VCaP (cell line): ENCODE data around the gene ITPKA.

Source experiments
- H3K27ac ChIP-seq: fragments of 450-650 bp; 2 replicates; pipeline ENCODE4 v1.5.1; 2017
- TF ChIP-seq, protein P1 (sequence below): fragments of 450-650 bp; conservative IDR thresholded peaks from 2 replicates; pipeline ENCODE4 v1.5.1; 2017; ENCODE audit warnings: mild to moderate bottlenecking, moderate library complexity

ITPKA gene

DNA sequence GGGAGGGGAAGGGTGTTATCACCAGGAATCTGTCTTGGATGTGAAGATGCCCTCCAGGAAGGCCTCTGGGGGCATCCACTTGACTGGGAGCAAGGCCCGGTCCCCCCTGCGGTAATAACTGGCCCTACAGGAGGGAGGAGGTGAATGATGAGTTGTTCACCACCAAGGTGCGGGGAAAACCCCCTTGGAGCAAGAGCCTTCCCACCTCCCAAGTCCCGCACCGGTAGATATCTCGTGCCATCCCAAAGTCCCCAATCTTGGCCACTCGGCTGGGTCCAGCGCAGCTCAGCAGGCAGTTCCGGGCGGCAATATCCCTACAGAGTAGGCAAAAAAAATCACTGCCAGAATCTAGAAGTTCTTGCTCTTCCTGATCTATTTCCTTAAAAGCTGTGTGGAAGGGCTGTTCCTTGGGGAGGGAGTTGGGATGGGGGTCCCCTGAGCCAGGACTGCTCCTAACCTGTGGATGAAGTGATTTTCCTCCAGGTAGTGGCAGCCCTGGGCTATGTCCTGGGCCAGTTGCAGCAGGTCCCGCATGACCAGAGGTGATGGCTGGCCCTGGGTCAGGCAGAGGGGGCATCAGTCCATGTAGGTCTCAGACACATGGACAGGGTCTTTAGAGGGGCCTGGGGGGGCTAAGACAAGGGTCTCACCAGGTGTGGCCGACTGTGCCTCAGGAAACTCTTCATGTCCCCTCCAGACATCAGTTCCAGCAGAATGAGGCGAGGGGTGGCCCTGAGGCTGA lies 11.2 kb downstream of the ITPKA start:
- TF ChIP-seq, protein P1, sequence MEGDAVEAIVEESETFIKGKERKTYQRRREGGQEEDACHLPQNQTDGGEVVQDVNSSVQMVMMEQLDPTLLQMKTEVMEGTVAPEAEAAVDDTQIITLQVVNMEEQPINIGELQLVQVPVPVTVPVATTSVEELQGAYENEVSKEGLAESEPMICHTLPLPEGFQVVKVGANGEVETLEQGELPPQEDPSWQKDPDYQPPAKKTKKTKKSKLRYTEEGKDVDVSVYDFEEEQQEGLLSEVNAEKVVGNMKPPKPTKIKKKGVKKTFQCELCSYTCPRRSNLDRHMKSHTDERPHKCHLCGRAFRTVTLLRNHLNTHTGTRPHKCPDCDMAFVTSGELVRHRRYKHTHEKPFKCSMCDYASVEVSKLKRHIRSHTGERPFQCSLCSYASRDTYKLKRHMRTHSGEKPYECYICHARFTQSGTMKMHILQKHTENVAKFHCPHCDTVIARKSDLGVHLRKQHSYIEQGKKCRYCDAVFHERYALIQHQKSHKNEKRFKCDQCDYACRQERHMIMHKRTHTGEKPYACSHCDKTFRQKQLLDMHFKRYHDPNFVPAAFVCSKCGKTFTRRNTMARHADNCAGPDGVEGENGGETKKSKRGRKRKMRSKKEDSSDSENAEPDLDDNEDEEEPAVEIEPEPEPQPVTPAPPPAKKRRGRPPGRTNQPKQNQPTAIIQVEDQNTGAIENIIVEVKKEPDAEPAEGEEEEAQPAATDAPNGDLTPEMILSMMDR = no peak
- H3K27ac ChIP-seq = no peak overlapping the region

DNA sequence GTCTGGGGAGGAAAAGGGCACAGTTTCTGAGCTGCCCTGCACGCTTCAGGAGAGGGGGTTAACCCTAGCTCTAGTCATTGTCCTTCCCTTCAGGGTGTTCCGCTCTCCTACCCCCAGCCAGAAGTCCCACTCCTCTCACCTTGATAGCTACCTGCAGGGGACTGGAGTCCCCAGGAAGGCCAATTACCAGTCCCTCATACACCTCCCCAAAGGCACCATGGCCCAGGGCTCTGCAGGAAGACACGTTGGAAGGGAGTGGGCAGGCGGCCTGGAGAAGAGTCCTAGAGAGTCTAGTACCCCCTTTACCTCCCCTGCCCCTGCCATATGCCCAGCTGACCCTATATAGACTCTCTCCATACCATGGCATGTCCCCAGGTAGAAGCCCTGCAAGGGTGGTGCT lies 12.1 kb downstream of the ITPKA start:
- no peak overlapping the region for H3K27ac ChIP-seq
- TF ChIP-seq, protein P1 = no peak

DNA sequence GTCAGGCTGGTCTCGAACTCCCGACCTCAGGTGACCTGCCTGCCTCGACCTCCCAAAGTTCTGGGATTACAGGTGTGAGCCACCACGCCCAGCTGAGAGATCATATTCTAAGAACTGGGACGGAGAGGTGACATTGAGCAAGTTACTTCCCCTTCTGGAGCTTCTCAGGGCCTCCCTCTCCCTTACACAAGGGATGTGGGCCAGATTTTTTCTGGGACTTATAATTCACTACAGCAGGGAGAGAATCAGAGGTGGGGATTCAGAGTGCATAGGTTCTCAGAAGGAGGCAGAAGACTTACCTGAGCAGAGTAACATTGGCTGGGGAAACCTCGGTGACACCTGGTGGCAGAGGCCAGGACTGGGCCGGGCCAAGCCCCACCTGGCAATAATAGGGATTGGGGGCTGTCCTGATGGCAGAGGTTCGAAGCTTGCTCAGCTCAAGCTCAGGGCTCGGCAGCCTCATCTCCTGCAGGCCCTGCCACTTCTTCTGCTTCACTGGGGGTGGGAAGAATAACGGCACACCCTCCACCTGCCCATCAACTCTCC lies 13.2 kb downstream of the ITPKA start:
- TF ChIP-seq, protein P1 = peak; percentile 44; the same call in 1 of the 2 replicates
- no peak overlapping the region for H3K27ac ChIP-seq

DNA sequence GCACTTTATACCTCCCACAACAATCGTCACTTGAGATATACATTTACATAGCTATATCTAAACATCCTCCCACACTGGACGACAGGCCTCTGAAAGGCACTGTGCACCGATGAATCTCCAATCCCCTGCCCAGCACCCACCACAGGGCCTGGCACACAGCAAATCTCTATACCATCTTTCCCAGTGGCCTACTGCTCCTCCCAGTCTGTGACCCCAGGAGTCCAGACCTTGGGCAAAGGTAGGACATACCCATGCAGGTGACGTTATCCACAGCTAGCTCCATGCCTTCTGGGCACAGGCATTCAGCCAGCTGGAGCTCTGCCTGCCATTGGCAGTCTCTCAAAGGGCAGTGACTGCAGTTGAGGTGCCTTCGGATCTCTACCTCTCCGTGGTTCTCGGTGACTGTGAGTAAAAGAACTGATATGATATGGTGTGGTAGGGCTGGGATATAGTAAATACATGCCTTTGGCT lies 14.2 kb downstream of the ITPKA start:
- H3K27ac ChIP-seq = no peak overlapping the region
- TF ChIP-seq, protein P1 = no peak

DNA sequence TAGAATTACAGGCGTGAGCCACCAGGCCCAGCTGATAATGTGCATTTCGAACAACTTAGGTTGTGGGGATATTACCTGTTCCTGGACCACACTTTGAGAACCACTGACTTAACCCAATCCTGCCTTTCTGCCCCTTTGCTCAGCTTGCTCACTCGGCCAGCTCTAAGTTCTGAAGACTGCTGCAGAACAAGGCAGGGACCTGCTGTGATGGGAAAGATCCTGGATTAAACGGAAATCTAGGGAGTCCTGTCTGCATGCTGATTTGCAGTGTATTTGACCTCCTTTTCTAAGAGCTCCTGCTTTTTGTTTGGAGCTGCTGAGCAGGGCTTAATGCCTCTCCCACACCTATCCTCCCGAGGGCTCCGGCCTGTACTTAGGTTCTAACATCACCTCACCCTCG lies 17.1 kb downstream of the ITPKA start:
- no peak overlapping the region for H3K27ac ChIP-seq
- TF ChIP-seq, protein P1 = no peak

DNA sequence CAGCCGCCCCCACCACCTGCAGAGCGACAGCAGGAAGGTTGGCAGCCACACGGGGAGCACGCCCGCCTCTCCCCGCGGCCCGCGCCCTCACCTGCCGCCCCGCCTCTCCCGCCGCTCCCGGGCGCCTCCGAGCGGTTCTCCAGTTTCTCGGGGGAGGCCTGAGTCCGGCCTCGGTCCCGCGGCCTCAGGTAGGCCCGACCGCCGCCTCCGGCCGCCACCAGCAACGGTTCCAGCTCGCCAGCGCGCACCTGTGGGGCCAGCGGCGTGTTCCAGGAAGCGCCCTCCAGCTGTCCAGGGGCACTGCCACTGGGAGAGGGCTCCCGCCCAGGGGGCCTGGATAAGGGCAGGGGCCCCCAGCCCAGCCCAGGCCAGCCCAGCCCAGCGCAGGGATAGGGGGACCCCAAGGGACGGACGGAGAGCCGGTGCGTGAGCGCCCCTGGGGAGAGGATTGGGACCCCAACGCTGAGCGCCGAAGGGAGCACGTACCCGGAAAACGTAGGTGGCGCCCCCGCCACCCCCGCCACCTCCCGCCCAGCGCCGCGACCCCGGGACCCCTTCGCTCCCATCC lies 17.7 kb downstream of the ITPKA start:
- TF ChIP-seq, protein P1 = no peak

DNA sequence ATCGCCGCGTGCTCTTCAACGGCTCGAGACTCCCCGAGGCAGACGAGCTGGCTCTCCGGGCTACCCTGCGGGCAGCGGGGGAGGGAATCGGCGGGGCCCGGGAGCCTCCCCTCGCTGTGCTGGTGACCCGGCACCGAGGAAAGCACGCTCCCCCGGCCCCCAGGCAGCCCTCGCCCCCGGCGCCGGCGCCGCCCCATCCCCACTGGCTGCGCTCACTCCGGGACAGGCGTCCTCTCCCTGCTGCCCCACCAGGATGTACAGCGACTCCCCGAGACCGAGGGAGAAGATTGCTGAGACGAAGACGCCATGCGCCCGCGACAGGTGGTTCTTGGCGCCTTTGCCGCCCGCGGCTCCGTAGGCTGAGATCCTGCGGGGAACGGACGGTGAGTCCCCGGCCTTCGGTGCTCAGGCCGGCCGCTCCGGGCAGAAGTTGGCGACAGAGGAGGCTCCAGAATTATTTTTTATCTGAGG lies 18.3 kb downstream of the ITPKA start:
- TF ChIP-seq, protein P1 = no peak
- H3K27ac ChIP-seq = no peak overlapping the region

More for the DNA sequence above, 17.7 kb downstream of the ITPKA start:
- H3K27ac ChIP-seq = no peak overlapping the region
